GM21528 (cell line): ENCODE data around the gene ASH1L.
"Not testable (repeated sequence)": the region's sequence is repeated elsewhere in the genome, so short reads cannot be mapped to it uniquely, and the experiment has no call there.

Experiments
- ATAC-seq: cut with Tn5 transposase; IDR thresholded peaks from one replicate; pipeline ENCODE4 v1.9.1; 2021; ENCODE audit warnings: mild to moderate bottlenecking, moderate library complexity; ENCODE audit not compliant: unreplicated experiment, low FRiP score

ASH1L gene

GRCh38 chr1:155455588-155456195, 106.9 kb downstream of the ASH1L start:
- no peak for ATAC-seq

DNA sequence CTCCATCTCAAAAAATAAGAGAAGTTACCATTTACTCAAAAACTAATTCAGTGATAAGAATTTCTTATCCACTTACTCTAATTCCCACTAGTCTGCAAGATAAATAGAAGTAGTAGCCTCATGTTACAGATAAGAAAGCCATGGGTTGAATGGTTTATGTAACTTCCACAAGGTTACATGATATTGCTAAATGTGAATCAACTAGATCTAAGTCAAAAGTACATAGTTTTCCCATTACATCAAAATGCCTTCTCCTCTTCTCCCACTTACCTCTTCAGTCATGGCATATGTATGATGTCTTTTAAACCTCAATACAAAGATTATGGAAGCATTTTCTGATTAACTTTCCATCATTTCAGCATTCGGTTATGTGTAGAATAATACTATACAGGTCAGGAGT, 108.5 kb downstream of the ASH1L start:
- ATAC-seq, result no peak

GRCh38 chr1:155453141-155453540, 109.5 kb downstream of the ASH1L start:
- no peak for ATAC-seq

GRCh38 chr1:155451199-155451598, 111.4 kb downstream of the ASH1L start:
- no peak for ATAC-seq

- not testable (repeated sequence) for ATAC-seq
Observed at GRCh38 chr1:155442431-155442830, 120.2 kb downstream of the ASH1L start.

GRCh38 chr1:155437405-155437804, 125.2 kb downstream of the ASH1L start:
- no peak for ATAC-seq

DNA sequence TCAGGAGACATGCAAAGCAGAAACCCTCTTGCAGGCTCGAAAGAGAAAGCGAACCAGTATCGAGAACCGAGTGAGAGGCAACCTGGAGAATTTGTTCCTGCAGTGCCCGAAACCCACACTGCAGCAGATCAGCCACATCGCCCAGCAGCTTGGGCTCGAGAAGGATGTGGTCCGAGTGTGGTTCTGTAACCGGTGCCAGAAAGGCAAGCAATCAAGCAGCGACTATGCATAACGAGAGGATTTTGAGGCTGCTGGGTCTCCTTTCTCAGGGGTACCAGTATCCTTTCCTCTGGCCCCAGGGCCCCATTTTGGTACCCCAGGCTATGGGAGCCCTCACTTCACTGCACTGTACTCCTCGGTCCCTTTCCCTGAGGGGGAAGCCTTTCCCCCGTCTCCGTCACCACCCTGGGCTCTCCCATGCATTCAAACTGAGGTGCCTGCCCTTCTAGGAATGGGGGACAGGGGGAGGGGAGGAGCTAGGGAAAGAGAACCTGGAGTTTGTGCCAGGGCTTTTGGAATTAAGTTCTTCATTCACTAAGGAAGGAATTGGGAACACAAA, 128.7 kb downstream of the ASH1L start:
- not testable (repeated sequence) for ATAC-seq

DNA sequence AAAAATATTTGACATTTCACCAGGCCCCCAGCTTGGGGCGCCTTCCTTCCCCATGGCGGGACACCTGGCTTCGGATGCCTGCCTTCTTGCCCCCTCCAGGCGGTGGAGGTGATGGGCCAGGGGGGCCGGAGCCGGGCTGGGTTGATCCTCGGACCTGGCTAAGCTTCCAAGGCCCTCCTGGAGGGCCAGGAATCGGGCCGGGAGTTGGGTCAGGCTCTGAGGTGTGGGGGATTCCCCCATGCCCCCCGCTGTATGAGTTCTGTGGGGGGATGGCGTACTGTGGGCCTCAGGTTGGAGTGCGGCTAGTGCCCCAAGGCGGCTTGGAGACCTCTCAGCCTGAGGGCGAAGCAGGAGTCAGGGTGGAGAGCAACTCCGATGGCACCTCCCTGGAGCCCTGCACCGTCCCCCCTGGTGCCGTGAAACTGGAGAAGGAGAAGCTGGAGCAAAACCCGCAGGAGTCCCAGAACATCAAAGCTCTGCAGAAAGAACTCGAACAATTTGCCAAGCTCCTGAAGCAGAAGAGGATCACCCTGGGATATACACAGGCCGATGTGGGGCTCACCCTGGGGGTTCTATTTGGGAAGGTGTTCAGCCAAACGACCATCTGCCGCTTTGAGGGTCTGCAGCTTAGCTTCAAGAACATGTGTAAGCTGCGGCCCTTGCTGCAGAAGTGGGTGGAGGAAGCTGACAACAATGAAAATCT, 129.3 kb downstream of the ASH1L start:
- not testable (repeated sequence) for ATAC-seq

DNA sequence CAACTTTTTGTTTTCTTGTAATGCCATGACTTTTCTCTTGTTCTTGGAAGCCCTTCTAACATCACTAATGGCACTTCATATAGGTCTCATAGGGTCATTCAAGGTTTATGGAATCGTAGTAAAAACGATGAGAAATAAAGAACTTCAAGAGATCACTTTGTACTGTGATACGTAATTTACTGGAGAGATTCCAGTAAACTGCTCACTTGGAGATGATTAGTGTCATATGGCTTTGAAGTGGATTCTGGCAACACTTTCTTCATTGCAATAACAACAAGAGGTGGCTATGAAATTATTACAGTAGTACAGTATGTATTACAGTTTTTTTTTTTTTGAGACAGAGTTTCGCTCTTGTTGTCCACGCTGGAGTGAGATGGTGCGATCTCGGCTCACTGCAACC, 138.5 kb downstream of the ASH1L start:
- ATAC-seq, result no peak

GRCh38 chr1:155420788-155421187, 141.8 kb downstream of the ASH1L start:
- no peak for ATAC-seq

- ATAC-seq, result not testable (repeated sequence)
Observed at GRCh38 chr1:155411840-155412239, 150.8 kb downstream of the ASH1L start.

DNA sequence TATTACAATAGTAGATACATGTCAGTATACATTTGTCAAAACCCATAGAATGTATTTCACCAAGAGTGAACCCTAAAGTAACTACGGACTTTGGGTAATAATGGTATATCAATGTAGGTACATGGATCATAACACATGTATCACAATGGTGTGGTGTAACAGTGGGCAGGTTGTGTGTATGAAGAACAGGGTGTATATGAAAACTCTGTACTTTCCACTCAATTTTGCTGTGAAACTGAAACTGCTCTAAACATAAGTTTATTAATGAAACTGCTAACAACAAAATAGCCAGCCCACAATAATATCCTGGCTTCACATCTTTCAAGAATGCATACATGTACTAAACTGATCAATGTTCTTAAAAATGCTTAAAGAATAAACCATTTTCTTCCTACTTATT, 151.7 kb downstream of the ASH1L start:
- no peak for ATAC-seq

DNA sequence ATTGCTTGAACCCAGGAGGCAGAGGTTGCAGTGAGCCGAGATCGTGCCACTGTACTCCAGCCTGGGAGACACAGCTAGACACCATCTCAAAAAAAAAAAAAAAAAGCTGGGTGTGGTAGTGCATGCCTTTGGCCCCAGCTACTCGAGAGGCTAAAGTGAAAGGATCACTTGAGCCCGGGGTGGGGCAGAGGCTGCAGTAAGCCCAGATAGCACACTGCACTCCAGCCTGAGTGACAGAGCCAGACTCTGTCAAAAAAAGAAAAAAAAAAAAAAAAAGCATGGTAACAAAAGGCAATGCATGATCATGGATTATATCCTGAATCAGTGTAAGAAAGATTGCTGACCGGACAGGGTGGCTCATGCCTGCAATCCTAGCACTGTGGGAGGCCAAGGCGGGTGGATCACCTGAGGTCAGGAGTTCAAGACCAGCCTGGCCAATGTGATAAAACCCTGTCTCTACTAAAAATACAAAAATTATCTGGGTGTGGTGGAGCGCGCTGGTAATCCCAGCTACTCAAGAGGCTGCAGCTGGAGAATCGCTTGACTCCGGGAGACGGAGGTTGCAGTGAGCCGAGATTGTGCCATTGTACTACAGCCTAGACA, 165.6 kb downstream of the ASH1L start:
- ATAC-seq, result no peak

GRCh38 chr1:155392898-155393411, 169.6 kb downstream of the ASH1L start:
- ATAC-seq, result no peak

DNA sequence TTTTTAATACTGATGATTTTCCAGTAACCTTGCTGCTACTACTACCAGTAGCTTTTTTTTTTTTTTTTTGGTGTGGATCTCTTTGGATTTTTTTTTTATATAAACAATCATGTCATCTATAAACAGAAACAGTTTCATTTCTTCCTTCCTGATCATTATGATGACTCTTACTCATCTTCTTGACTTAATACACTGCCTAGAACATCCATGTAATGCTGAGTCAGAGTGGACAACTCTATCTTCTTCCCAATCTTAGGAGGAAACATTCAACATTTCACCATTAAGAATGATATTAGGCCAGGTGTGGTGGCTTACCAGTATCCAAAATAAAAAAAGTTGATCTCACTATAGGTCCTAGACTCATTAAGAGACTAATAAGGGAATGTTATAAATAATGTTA, 172.8 kb downstream of the ASH1L start:
- ATAC-seq, result no peak

- ATAC-seq, result not testable (repeated sequence)
Observed at GRCh38 chr1:155385836-155386235, 176.8 kb downstream of the ASH1L start.

GRCh38 chr1:155383406-155383805, 179.2 kb downstream of the ASH1L start:
- ATAC-seq, result no peak

GRCh38 chr1:155379631-155380090, 182.9 kb downstream of the ASH1L start:
- ATAC-seq, result no peak

- ATAC-seq, result no peak
Observed at GRCh38 chr1:155379180-155379579, 183.4 kb downstream of the ASH1L start.

DNA sequence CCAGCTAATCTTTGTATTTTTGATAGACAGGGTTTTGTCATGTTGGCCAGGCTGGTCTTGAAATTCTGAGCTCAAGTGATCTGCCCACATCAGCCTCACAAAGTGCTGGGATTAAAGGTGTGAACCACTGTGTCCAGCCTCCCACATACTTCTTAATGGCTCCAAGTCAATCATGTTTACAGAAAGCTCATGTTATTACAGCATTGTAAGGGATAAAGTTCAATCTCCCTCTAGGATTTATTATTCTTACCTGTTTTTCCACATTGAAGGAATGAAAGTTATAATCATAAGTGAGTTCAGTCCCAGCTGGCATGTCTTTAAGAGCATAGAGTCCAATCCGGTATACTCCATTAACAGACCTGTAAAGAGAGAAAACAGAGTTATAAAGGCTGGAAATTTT, 202.6 kb downstream of the ASH1L start:
- ATAC-seq, result no peak

GRCh38 chr1:155352631-155353030, 210.0 kb downstream of the ASH1L start:
- ATAC-seq, result no peak
